Progenitor cell of endocrine pancreas (in vitro differentiated cells): ENCODE results near the gene FAM222B. TPM values are rescaled to one million over a fixed set of nuclear protein-coding genes. Genes with fewer than 3 reads are reported as not detected.

Source experiments
- DNase-seq: peaks from one replicate; pipeline ENCODE4 v3.0.0; 2021; ENCODE audit warnings: low spot score; ENCODE audit not compliant: unreplicated experiment
- H3K27ac Mint-ChIP-seq: 2 replicates; pipeline ENCODE4 v1.8.0; 2021; ENCODE audit warnings: mild to moderate bottlenecking, moderate library complexity, mixed read lengths
- H3K27me3 Mint-ChIP-seq: 2 replicates; pipeline ENCODE4 v1.8.0; 2021; ENCODE audit warnings: mixed read lengths
- H3K36me3 Mint-ChIP-seq: 2 replicates; pipeline ENCODE4 v1.8.0; 2022; ENCODE audit warnings: mixed read lengths; ENCODE audit not compliant: insufficient read depth
- H3K4me1 Mint-ChIP-seq: 2 replicates; pipeline ENCODE4 v1.8.0; 2021; ENCODE audit warnings: low read depth, mixed read lengths
- H3K4me3 Mint-ChIP-seq: 2 replicates; pipeline ENCODE4 v1.8.0; 2021; ENCODE audit warnings: low read depth, mild to moderate bottlenecking, moderate library complexity, mixed read lengths
- H3K9me3 Mint-ChIP-seq: 2 replicates; pipeline ENCODE4 v1.8.0; 2021; ENCODE audit warnings: low read depth, mixed read lengths
- total RNA-seq: library from RNA; stranded (reverse); gene quantifications from 2 replicates; pipeline ENCODE4 v1.2.1, GENCODE V29; 2021
- TF ChIP-seq, protein P1 (sequence below): fragments of 200-600 bp; sonication (generic); IDR thresholded peaks from one replicate; pipeline ENCODE4 v1.5.0; 2021; ENCODE audit warnings: antibody characterized with exemption, mild to moderate bottlenecking; ENCODE audit not compliant: unreplicated experiment

FAM222B gene
- total RNA-seq, 1 donor from 2014 or later = 58.7 TPM

GRCh38 chr17:28860363-28860808 is 17.8 kb upstream of the FAM222B start:
- peaks cover 5% of the 10 kb centered on the region for H3K4me1 Mint-ChIP-seq
- no peak overlapping the region for H3K4me3 Mint-ChIP-seq
- no peaks in the 10 kb centered on the region for H3K27me3 Mint-ChIP-seq
- peaks cover 12% of the 10 kb centered on the region for H3K36me3 Mint-ChIP-seq
- no peak overlapping the region for H3K27ac Mint-ChIP-seq
- no peaks in the 10 kb centered on the region for H3K9me3 Mint-ChIP-seq
- TF ChIP-seq, protein P1, sequence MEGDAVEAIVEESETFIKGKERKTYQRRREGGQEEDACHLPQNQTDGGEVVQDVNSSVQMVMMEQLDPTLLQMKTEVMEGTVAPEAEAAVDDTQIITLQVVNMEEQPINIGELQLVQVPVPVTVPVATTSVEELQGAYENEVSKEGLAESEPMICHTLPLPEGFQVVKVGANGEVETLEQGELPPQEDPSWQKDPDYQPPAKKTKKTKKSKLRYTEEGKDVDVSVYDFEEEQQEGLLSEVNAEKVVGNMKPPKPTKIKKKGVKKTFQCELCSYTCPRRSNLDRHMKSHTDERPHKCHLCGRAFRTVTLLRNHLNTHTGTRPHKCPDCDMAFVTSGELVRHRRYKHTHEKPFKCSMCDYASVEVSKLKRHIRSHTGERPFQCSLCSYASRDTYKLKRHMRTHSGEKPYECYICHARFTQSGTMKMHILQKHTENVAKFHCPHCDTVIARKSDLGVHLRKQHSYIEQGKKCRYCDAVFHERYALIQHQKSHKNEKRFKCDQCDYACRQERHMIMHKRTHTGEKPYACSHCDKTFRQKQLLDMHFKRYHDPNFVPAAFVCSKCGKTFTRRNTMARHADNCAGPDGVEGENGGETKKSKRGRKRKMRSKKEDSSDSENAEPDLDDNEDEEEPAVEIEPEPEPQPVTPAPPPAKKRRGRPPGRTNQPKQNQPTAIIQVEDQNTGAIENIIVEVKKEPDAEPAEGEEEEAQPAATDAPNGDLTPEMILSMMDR = no peak
- no peak for DNase-seq

DNA sequence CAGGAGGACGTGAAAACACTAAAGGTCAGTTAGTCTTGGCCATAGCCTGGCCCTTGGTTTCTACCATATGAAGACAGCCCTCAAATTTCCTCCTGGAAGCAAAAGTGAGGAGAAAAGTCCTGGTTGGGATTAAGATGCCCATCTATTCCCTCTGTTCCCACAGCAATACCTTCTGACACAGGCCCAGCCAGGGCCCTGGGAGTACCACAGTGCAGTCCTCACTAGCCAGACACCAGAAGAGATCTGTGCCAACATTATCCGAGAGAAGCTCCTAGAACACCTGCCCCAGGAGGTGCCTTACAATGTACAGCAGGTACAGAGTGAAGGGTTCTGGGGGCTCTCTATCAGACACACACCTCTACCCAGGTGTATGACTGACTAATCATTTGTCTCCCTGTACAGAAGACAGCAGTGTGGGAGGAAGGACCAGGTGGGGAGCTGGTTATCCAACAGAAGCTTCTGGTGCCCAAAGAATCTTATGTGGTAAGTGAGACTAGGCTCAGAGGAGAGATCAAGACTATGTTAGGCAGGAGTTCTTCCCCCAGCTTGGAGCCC is 16.3 kb upstream of the FAM222B start:
- Mint-ChIP-seq H3K36me3 (peaks cover 12% of the 10 kb centered on the region), H3K27ac (no peak overlapping the region), H3K4me1 (peaks cover 8% of the 10 kb centered on the region), H3K27me3 (no peaks in the 10 kb centered on the region), H3K9me3 (no peaks in the 10 kb centered on the region), H3K4me3 (no peak overlapping the region)
- TF ChIP-seq, protein P1 = no peak
- DNase-seq = no peak

GRCh38 chr17:28857905-28858800 is 15.6 kb upstream of the FAM222B start:
- Mint-ChIP-seq H3K36me3 (peaks cover 12% of the 10 kb centered on the region), H3K27ac (no peak overlapping the region), H3K4me1 (peaks cover 8% of the 10 kb centered on the region), H3K27me3 (no peaks in the 10 kb centered on the region), H3K9me3 (no peaks in the 10 kb centered on the region), H3K4me3 (no peak overlapping the region)
- DNase-seq = no peak
- TF ChIP-seq, protein P1 = no peak

GRCh38 chr17:28856028-28856574 is 13.5 kb upstream of the FAM222B start:
- H3K4me1 Mint-ChIP-seq = peaks cover 8% of the 10 kb centered on the region
- TF ChIP-seq, protein P1 = no peak
- no peak for DNase-seq
- H3K27me3 Mint-ChIP-seq = no peaks in the 10 kb centered on the region
- peaks cover 11% of the 10 kb centered on the region for H3K36me3 Mint-ChIP-seq
- H3K9me3 Mint-ChIP-seq = no peaks in the 10 kb centered on the region
- peak overlapping the region; percentile 94 for H3K4me3 Mint-ChIP-seq
- H3K27ac Mint-ChIP-seq = peak overlapping the region; percentile 49

- Mint-ChIP-seq H3K27me3 (no peaks in the 10 kb centered on the region), H3K36me3 (peaks cover 9% of the 10 kb centered on the region), H3K4me3 (peak overlapping the region; percentile 94), H3K27ac (peak overlapping the region; percentile 96), H3K9me3 (no peaks in the 10 kb centered on the region), H3K4me1 (peaks cover 8% of the 10 kb centered on the region)
- no peak for DNase-seq
- TF ChIP-seq, protein P1 = no peak
Observed at GRCh38 chr17:28855336-28855679, 12.7 kb upstream of the FAM222B start.
